Choroid plexus epithelial cell (primary cell): ENCODE results near the gene NID2.

Experiments used
- DNase-seq: peaks from one replicate; pipeline ENCODE4 v3.0.0-alpha.2; 2010; ENCODE audit warnings: low read depth
- H3K4me3 ChIP-seq: 2 replicates; pipeline ENCODE4 v1.5.1; 2011; ENCODE audit warnings: low read depth, mild to moderate bottlenecking, control low read depth, low read length, moderate library complexity
- CTCF ChIP-seq: conservative IDR thresholded peaks from 2 replicates; pipeline ENCODE4 v1.5.1; 2011; ENCODE audit warnings: low read depth, mild to moderate bottlenecking, control low read depth, inconsistent platforms, low read length, moderate library complexity

NID2 gene

DNA sequence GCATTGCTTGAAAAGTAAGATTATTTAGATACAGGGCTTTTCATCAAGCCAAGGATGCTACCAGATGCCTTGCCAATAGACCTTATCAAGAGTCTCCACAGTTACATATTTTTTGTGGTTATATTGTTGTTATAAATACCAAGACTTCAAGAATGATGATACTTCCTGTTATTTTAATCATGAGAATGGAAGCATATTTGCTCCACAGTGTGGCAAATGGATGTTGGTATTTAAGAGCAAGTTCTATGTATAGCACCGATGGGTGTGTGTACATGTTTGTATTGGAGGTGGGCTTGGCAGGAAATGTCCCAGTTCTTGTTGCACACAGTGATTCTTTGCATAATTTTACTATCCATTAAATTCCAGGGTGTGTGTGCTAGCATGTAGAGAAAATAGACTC, 4.4 kb upstream of the NID2 start:
- TF ChIP-seq CTCF: no peak
- no peak overlapping the region for H3K4me3 ChIP-seq
- DNase-seq: peak; percentile 81

DNA sequence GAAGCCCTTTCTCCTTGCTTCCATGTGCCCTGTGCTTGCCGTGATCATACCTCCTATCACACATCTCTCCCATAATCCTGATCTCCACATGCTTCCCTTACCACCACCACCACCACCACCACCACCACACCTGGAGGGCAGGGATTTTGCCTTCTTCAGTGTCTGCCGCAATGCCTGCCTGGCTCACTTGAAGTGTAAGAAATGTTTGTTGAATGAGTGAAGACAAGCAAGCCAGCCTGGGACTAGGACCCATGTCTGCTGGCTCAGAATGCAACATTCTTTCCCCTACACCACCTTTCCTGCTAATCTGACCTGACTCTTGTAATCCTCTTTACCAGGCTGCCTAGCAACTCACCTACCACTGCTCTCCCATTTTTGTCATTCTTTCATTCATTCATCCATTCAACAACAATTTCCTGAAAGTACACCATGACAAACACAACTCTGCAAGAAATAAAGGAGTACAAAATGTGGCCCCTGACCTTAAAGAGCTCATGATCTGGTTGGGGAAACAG, 3.5 kb upstream of the NID2 start:
- peak; percentile 50 for DNase-seq
- no peak overlapping the region for H3K4me3 ChIP-seq
- TF ChIP-seq CTCF: no peak

- H3K4me3 ChIP-seq: no peak overlapping the region
- peak; percentile 40 for TF ChIP-seq CTCF
- DNase-seq: peak; percentile 68
These were observed 2.8 kb upstream of the NID2 start for GRCh38 chr14:52071675-52072074.

GRCh38 chr14:52070051-52070431, 1.2 kb upstream of the NID2 start:
- H3K4me3 ChIP-seq: peak overlapping the region; percentile 94
- DNase-seq: peak; percentile 23
- TF ChIP-seq CTCF: no peak

DNA sequence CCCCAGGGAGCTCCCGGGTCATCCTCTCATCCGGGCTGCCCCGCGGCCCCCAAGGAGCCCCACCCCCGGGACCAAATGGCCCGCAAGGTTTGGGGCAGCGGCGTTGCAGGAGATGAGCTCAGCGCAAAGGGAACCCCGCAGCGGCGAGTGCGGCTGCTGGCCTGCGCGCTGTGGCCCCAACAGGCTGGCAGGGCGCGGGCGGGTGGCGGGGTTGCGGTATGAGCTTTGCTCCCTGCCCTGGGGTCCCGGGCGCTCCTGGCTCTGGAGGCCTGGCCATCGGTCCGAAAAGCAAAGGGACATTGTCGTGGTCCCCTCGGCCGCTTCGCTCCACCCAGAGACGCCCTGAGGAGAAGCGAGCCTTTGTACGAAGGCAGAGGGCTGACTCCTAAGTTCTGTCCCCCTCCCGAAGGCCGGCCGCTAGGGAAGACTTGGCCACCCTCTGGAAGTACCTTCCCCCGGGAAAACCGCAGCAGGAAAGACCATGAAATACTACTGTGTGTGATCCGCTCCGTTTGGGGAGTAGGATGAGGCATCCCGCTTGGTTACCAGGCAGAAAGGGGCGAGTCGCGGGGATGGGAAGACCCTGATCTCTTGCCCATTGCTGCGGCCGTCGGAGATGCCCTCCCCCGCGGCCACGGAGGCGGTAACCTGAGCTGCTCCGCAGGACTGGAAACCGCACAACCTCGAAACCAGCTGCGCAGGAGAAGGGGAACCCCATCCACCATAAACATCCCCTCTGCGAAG, 620 bp upstream of the NID2 start:
- TF ChIP-seq CTCF: no peak
- peak overlapping the region; percentile 94 for H3K4me3 ChIP-seq
- DNase-seq: peak; percentile 87

- peak; percentile 53 for DNase-seq
- H3K4me3 ChIP-seq: peak overlapping the region; percentile 94
- TF ChIP-seq CTCF: no peak
These were observed 815 bp downstream of the NID2 start for GRCh38 chr14:52067873-52068614.

- no peak for TF ChIP-seq CTCF
- peak; percentile 38 for DNase-seq
- H3K4me3 ChIP-seq: no peak overlapping the region
These were observed 4.7 kb downstream of the NID2 start for GRCh38 chr14:52064174-52064573.
